B cell (primary cell): ENCODE results near the gene PTPN4.

Source experiments
- CTCF ChIP-seq: fragments of 200-600 bp; IDR thresholded peaks from one replicate; pipeline ENCODE4 v1.8.0; 2022; ENCODE audit warnings: antibody characterized with exemption, mild to moderate bottlenecking
- EZH2 ChIP-seq: IDR thresholded peaks from 2 replicates; pipeline ENCODE4 v1.6.1; 2012; ENCODE audit warnings: borderline replicate concordance, low read depth, mild to moderate bottlenecking, moderate library complexity, low read length; ENCODE audit not compliant: insufficient read depth, poor library complexity, severe bottlenecking

- TF ChIP-seq CTCF = no peak
- TF ChIP-seq EZH2 = no peak
These were observed 33.2 kb downstream of the PTPN4 start for GRCh38 chr2:119792907-119793312.
